Mammary epithelial cell (primary cell): ENCODE data around the gene TLCD3B.

Experiments used
- EZH2 ChIP-seq: IDR thresholded peaks from 2 replicates; pipeline ENCODE4 v1.6.1; 2012; ENCODE audit warnings: low read length, inconsistent platforms, borderline replicate concordance
- TF ChIP-seq, protein P1 (sequence below), 2 donors: IDR thresholded peaks in 1 of 2; conservative IDR thresholded peaks in 1 of 2; 2 replicates each; pipeline ENCODE4 v1.5.1; 2011 to 2012; ENCODE audit warnings: inconsistent platforms in 2 of 2, low read length in 2 of 2, mild to moderate bottlenecking in 2 of 2, control low read depth in 1 of 2, low read depth in 1 of 2; ENCODE audit not compliant: insufficient read depth in 1 of 2; ENCODE audit errors: extremely low read depth in 1 of 2

DNA sequence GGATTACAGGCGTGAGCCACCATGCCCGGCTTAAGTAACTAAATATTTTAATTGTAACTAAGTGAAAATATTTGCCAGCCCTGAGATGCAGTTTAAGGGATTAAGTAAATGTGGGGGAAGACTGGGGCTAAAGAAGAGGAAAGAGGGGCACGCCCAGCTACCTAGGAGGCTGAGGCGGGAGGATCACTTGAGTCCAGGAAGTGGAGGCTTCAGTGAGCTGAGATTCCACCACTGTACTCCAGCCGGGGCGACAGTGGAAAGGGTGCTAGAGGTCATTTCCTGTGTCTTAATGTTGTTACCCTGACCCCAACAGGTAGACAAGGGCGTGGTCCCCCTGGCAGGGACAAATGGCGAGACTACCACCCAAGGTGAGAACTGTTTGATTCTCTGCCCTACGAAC lies 37.3 kb upstream of the TLCD3B start:
- TF ChIP-seq, protein P1, sequence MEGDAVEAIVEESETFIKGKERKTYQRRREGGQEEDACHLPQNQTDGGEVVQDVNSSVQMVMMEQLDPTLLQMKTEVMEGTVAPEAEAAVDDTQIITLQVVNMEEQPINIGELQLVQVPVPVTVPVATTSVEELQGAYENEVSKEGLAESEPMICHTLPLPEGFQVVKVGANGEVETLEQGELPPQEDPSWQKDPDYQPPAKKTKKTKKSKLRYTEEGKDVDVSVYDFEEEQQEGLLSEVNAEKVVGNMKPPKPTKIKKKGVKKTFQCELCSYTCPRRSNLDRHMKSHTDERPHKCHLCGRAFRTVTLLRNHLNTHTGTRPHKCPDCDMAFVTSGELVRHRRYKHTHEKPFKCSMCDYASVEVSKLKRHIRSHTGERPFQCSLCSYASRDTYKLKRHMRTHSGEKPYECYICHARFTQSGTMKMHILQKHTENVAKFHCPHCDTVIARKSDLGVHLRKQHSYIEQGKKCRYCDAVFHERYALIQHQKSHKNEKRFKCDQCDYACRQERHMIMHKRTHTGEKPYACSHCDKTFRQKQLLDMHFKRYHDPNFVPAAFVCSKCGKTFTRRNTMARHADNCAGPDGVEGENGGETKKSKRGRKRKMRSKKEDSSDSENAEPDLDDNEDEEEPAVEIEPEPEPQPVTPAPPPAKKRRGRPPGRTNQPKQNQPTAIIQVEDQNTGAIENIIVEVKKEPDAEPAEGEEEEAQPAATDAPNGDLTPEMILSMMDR (conservative IDR thresholded peaks at IDR 0.05 in 1 of 2, IDR thresholded peaks at IDR 0.05 in 1 of 2; ENCODE audit: extremely low read depth in 1 of 2, insufficient read depth in 1 of 2, low read depth in 1 of 2, low read length in 2 of 2): no peak
- TF ChIP-seq EZH2: no peak
